Suppressor macrophage treated with lipopolysaccharide for 4 hours (primary cell): ENCODE data around the gene CRIM1.

Experiments used
- DNase-seq: peaks from one replicate; pipeline ENCODE4 v3.0.0-alpha.2; 2020

The CRIM1 gene

DNA sequence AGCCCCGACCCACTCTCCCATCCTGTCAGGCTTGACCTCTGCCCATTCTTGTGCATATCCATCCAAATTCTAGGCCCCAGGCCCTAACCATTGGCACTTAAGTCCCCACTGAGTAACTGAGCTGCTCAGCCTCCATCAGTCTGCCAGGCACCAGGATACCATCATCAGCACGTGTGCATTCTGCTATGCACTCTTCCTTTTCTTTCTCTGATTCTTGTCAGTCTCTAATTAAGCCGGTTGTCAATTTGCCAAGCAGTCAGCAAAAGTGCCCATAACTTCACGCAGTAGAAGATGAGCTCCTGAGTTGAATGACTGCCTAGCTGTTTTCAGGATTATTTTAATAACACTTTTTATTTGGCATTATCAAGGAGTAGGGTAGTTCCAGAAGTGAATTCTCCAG is 135.2 kb downstream of the CRIM1 start:
- DNase-seq: no peak

DNA sequence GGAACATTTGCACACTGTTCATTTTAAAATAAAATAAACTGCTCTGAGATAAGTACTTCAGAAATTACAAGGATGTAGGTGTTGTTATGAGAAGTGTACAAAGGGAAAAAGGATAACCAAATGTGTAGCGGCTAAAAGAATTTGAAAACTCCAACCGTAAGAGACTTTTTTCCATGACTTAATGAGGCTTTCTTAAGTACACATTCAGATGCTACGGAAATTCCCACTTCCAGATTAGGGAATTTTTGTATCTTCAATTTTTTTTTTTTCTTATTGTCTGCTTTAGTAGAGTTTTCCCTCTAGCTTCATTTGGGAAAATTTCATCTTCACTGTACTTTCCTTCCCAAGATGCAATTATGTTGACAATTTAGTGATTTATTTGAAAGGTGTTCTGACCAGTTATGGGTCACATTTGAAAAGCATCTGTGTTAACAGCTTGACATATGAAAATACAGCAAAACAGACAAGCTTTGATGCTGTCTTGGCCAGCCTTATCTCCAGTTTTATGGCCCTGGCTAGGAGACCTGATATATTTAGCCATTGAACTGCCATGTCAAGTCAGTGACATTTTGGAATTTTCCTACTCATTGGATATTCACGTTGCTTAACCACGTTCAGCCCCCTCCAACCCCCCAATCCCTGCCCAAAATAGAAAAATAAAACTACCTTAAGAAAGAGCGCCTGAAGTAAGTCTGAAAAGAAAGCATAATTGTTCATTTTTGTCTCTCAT is 136.8 kb downstream of the CRIM1 start:
- no peak for DNase-seq

DNA sequence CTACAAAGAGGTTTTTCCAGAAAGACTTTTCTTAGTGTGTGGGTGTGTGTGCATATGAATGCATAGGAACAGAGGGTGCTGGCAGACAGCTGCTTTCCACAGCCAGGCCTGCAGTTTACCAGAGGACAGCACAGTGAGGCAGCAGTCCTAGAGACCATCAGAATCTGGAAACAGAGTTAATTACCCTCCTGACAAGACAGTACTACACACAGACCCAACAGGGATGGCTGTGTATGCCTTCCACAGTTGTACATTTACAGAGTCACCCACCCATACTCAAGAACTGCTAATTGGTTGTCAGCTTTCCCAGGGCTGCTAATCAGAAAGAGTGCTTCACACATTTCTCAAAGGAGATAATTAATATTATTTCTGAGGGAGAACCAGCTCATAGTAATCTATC is 137.7 kb downstream of the CRIM1 start:
- DNase-seq: no peak

GRCh38 chr2:36497570-36498163 is 142.1 kb downstream of the CRIM1 start:
- no peak for DNase-seq

GRCh38 chr2:36499128-36499820 is 143.7 kb downstream of the CRIM1 start:
- no peak for DNase-seq

GRCh38 chr2:36500072-36500471 is 144.5 kb downstream of the CRIM1 start:
- no peak for DNase-seq

DNA sequence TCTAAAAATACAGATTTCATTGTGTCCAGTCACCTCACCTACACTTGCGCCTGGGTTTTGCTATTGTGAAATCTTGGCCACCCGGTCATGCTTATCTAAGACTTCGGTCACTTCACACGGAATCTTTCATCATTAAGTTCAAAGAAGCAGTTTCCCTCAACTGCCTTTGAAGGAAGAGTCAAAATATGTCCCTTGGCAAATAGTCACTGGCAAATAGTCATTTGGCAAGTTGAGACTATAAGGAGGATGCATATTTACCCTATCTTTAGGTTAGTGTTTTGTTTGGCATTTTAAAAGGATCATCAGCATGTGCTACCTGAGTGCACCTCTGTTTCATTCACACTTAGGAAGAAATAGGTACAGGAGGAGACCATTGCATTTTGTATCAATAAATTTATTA is 146.5 kb downstream of the CRIM1 start:
- DNase-seq: no peak

DNA sequence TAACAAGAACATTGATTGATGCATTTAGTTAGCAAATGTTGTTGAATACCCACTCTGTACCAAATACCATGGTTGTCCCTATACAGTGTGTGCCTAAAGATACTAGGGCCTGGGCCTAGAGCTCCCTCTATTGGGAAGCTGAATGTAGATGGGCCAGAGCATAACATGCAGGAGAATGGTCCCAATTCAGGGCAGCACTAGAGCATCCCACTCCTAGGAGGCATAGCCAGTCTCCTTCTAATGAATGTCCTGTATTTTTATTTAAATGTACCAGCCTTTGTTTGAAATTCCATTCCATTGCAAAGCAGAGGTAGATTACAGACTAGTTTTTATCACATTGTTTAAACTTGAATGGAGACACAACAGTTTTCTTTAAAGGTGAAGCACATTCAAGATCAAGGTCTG is 151.8 kb downstream of the CRIM1 start:
- peak; percentile 70 for DNase-seq

- DNase-seq: no peak
Observed at GRCh38 chr2:36509075-36509474, 153.5 kb downstream of the CRIM1 start.

DNA sequence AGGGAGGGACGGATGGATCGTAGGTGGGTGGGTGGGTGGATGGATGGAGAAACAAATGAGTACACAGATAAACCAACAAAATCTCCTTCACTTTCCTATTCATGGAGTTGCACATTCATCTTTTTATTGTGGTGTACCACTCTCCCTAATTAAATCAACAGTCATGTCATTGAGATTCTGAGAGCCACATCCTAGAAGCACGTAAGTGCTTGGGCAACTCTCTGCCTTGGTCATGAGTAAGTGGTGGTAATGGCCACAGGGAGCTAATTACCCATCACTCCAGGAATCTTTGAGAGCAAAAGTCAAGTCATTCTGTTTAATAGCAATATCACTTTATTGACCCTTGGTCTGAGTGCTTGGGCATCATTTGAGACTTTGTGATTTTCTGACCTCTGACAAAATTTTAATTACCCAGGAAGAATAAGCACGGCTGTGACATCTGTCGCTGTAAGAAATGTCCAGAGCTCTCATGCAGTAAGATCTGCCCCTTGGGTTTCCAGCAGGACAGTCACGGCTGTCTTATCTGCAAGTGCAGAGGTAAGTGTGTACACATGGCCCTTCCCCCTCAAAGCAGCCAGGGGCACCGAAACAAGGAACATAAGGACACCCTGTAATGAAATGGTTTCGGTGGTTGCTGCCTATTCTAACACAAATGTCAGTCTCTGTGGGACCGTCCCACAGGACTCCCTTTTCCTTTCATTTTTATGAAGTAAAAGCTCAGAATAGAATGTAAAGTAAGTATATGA is 156.5 kb downstream of the CRIM1 start:
- no peak for DNase-seq

DNA sequence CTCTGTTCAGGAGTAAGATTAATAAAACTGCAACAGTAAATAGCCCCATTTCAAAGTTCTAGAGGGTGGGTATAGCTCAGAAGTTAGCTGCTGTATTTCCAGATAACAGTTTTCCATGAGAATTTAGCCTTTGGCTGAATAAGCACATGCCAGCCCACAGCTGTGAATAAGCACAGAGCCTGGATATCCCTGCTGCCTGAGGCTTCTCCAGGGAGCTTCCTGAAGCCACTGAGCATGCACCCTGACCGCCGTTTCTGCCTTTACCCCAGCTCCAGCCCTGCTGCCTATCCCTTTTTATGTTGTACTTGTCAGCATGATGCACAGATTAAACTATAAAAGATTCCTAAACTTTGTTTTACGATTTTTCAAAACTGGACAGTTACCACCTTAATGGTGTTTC is 157.1 kb downstream of the CRIM1 start:
- DNase-seq: no peak

- no peak for DNase-seq
Observed at GRCh38 chr2:36513661-36514060, 158.1 kb downstream of the CRIM1 start.

DNA sequence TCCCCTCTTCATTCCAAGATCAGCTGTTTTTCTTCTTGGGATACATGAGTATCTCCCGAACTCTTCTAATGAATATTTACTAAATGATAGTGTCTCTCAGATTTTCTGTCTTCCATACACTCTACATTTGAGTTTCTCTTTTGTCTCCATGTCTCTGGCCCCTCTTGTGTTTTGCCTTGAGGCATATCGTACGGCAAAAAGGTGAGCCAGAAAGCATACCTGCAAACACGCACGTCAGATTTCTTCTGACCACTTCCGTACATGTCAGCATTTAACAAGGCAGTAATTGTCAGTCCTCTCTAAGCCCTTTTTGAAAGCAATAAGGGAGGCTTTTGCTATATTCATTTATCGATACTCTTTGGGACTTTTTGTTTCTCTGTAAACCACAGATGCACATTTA is 160.0 kb downstream of the CRIM1 start:
- no peak for DNase-seq

DNA sequence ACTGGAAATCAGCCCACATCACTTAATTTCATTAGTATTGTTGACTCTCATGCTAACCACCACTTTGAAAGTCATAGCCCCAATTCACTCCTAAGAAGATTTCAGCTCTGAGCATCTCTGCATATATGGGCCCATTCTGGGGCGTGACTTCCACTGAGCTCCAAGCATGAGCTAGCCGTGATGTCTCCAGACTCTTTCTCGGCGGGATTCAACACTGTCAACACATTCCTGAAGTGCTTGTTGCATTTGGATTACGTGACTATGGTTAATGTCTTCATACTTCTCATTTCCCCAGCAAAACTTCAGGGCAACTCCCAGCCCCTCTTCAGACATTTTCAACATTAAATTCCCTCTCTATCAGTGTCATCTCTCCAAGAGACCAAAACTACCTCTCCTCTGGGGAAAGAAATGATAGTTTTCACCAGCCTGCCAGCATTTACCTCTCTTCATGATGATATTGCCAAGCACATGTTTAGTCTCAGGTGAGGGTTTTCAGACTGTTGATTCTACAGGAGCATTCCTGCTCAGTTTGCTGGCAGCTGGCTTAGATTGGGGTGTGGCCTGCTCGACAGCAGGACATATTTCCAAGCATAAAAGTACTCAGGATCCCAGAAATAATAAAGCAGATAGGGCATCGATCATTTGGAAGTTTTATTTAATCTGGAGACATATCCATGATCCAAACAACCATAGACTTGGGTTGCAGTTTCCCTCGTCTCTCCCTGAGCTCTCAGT is 160.7 kb downstream of the CRIM1 start:
- no peak for DNase-seq

GRCh38 chr2:36520431-36520830 is 164.9 kb downstream of the CRIM1 start:
- no peak for DNase-seq

DNA sequence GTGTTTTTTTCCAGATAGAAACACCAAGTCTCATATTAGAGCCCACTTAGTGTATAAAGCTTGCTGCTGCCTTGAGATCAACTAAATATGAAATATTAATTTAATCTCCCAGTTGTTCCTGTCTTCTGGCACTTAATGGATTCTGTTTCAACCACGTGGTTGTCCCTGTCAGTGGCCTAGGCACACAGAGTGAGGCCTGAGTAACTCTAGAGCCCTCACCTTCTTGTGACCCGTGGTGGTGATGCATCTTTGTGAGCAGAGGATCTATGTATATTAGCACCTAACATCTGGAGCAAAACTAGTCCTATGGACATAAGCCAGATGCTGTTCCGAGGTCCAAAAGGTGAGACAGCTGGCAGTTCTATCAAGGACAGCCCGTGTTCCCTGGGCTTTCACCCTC is 167.6 kb downstream of the CRIM1 start:
- no peak for DNase-seq

DNA sequence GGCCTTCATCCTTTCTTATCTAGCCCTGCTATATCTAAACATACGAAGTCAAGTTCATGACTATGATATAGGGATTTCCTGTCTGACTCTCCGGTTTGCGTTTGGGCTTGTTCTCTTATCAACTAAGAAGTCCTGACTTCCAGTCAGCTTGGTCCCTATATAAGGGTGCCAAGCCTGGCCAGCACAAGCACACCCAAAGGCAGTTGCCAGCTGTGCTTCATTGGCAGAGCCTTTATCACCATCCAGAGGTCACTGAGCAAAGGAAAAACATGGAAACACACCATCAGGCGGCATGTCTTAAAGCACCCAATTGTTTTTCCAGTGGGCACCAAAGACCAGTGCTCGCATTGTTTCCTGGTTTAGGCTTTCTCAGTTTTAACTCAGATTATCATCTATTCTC is 169.7 kb downstream of the CRIM1 start:
- DNase-seq: no peak

GRCh38 chr2:36526226-36526625 is 170.6 kb downstream of the CRIM1 start:
- no peak for DNase-seq

DNA sequence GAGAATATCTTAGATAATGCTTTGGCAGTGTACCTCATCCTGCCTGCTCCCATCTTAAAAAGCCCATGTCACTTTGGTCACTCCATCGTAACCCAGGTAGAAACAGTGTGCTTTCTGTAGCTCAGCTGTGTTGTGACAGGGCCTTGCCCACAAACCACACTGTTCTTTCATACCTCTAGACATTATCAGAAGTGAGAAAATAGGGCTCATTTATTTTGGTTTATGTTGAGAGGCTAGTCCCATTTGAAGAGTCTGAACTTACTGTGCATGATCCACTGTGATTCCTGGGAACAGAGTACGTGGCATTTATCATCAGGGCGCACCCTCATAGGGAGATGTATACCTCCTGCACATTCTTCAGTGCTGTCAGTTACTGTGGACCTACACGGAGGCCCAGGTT is 172.7 kb downstream of the CRIM1 start:
- no peak for DNase-seq

DNA sequence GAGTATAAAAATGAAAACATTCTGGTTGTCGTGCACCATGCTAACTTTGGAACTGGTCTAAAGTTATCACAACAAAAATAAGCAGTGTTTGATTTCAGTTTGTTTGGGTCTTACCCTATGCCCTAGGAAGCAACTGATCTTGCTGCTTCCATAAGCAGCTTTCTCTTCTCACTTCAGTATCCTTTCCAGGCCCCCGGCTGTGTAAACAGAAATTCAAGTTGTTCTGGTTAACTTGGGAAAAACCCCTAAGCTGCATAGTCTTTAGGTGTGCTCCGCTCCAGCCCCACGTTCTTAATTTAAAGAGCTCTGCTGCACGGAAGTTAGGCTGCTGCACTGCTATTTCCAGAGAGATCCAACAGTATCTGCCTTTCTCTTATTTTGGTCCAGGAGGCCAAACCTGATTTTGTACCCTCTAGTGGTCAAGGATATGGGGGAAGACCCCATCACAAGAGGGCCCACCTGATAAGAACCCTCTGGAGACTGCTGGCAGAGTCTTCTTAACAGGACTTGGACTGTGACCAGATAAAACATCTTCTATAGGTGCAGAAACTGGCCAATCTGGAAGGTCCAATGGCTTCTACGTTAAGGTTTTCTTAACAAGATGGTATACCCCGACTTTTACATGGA is 173.3 kb downstream of the CRIM1 start:
- no peak for DNase-seq

- DNase-seq: peak; percentile 35
Observed at GRCh38 chr2:36530178-36530982, 174.8 kb downstream of the CRIM1 start.

DNA sequence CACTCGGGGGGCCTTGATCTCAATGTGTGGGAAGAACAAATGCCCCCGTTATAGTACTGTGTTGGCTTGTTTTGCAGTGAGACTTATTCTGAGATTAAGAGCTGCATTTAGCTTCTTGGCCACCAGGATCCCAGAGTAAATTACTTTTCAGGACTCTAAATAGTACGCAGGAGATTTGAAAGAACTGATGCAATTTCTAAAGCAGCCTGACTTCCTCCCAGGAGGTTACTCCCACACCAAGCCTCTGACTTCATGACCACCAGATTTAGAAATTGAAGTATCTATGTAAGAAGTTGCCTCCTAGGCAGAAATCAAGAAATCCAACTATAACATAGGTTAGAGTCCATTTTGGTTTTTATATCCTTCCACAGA is 175.4 kb downstream of the CRIM1 start:
- DNase-seq: peak; percentile 71
